K562 (cell line): ENCODE measurements around the gene ALOX5. TPM values are rescaled to one million over a fixed set of nuclear protein-coding genes. Genes with fewer than 3 reads are reported as not detected.

Experiments
- ARID3B ChIP-seq: fragments of 250-450 bp; sonication (Bioruptor Pico); IDR thresholded peaks from 2 replicates; pipeline ENCODE4 v1.4.0; 2020; ENCODE audit warnings: borderline replicate concordance
- BCLAF1 ChIP-seq, 2 experiments: fragments of 450-650 bp in 1 of 2; IDR thresholded peaks; 2 replicates each; pipeline ENCODE4 v1.6.1; 2011 to 2017; ENCODE audit warnings: low read depth in 2 of 2, antibody characterized with exemption in 1 of 2, borderline replicate concordance in 1 of 2, low read length in 1 of 2, mild to moderate bottlenecking in 1 of 2, mixed read lengths in 1 of 2; ENCODE audit not compliant: control insufficient read depth in 1 of 2
- CREB3 ChIP-seq: fragments of 450-650 bp; conservative IDR thresholded peaks from 2 replicates; pipeline ENCODE4 v1.6.1; 2016; ENCODE audit warnings: missing genetic modification characterization, low read depth, mild to moderate bottlenecking, missing compliant biosample characterization, moderate library complexity
- DMBX1 ChIP-seq: fragments of 250-450 bp; sonication (Bioruptor Pico); IDR thresholded peaks from 2 replicates; pipeline ENCODE4 v1.8.0; 2022; ENCODE audit warnings: inconsistent platforms, mild to moderate bottlenecking, moderate library complexity, borderline replicate concordance
- ERF ChIP-seq: fragments of 450-650 bp; formaldehyde crosslinking; IDR thresholded peaks from 2 replicates; pipeline ENCODE4 v1.4.0; 2020; ENCODE audit warnings: mild to moderate bottlenecking, mixed read lengths
- FOXM1 ChIP-seq, 2 experiments: fragments of 450-650 bp in 1 of 2; sonication (generic) in 1 of 2; formaldehyde crosslinking in 1 of 2; IDR thresholded peaks; 2 replicates each; pipeline versions ENCODE4 v1.6.1 to v1.9.0; 2017 to 2022; ENCODE audit warnings: low read depth in 2 of 2, mild to moderate bottlenecking in 2 of 2, missing genetic modification reagents in 1 of 2, moderate library complexity in 1 of 2
- GTF2A2 ChIP-seq: IDR thresholded peaks from 2 replicates; pipeline ENCODE4 v1.6.1; 2016; ENCODE audit warnings: mild to moderate bottlenecking, missing genetic modification characterization, missing compliant biosample characterization
- KDM4B ChIP-seq, 2 experiments: fragments of 450-650 bp in 1 of 2; sonication (generic) in 1 of 2; IDR thresholded peaks; 2 replicates each; pipeline ENCODE4 v1.6.1; 2016 to 2017; ENCODE audit warnings: borderline replicate concordance in 2 of 2, antibody characterized with exemption in 1 of 2, low read depth in 1 of 2, mild to moderate bottlenecking in 1 of 2
- SMARCA4 ChIP-seq: fragments of 450-650 bp; IDR thresholded peaks from 2 replicates; pipeline ENCODE4 v1.6.1; 2016
- TFAP4 ChIP-seq: sonication (generic); formaldehyde crosslinking; IDR thresholded peaks from 2 replicates; pipeline ENCODE4 v1.8.0; 2022; ENCODE audit warnings: missing genetic modification reagents, mild to moderate bottlenecking, moderate library complexity, borderline replicate concordance
- USF1 ChIP-seq: sonication (generic); formaldehyde crosslinking; IDR thresholded peaks from 2 replicates; pipeline ENCODE4 v1.9.0; 2022; ENCODE audit warnings: mild to moderate bottlenecking, missing genetic modification reagents
- ZKSCAN1 ChIP-seq: fragments of 150-350 bp; IDR thresholded peaks from 2 replicates; pipeline ENCODE4 v1.6.1; 2016; ENCODE audit warnings: low read depth, low read length
- ZNF134 ChIP-seq: fragments of 250-450 bp; sonication (Bioruptor Pico); conservative IDR thresholded peaks from 2 replicates; pipeline ENCODE4 v1.4.0; 2020
- ZNF165 ChIP-seq: fragments of 250-450 bp; sonication (Bioruptor Pico); IDR thresholded peaks from 2 replicates; pipeline ENCODE4 v1.4.0; 2020; ENCODE audit warnings: borderline replicate concordance
- ZNF174 ChIP-seq: fragments of 250-450 bp; sonication (Bioruptor Pico); IDR thresholded peaks from 2 replicates; pipeline ENCODE4 v1.4.0; 2020; ENCODE audit warnings: mild to moderate bottlenecking
- ZNF324 ChIP-seq: fragments of 250-450 bp; sonication (Bioruptor Pico); IDR thresholded peaks from 2 replicates; pipeline ENCODE4 v1.4.0; 2020; ENCODE audit warnings: mild to moderate bottlenecking
- ZNF561 ChIP-seq: fragments of 450-650 bp; formaldehyde crosslinking; conservative IDR thresholded peaks from 2 replicates; pipeline ENCODE4 v1.4.0; 2020; ENCODE audit warnings: mild to moderate bottlenecking, moderate library complexity
- ZNF830 ChIP-seq: fragments of 250-450 bp; sonication (Bioruptor Pico); IDR thresholded peaks from 2 replicates; pipeline ENCODE4 v1.5.0; 2021; ENCODE audit warnings: mild to moderate bottlenecking
- polyA plus RNA-seq, 8 experiments: library from polyadenylated mRNA; depleted of rRNA in 4 of 8; stranded (reverse) in 5 of 8; unstranded in 3 of 8; fragments of >200 nt; fragmentation: Nextera tagmentation in 2 of 8; fragmentation: Illumina TruSeq in 1 of 8; extraction: Ambion mirVana in 2 of 8; extraction: Trizol in 1 of 8; gene quantifications; 2 replicates each; pipeline versions ENCODE4 v1.2.1 to v1.2.3, GENCODE V29; 2011 to 2014; ENCODE audit warnings: inconsistent platforms in 1 of 8, missing spikeins in 1 of 8
- total RNA-seq, 7 experiments: library from RNA; depleted of rRNA in 6 of 7; stranded (reverse); fragments of >200 nt in 6 of 7; fragmentation: Illumina TruSeq in 2 of 7; extraction: Trizol in 2 of 7; gene quantifications; 2 replicates each; pipeline versions ENCODE4 v1.2.1 to v1.2.3, GENCODE V29; 2011 to 2021; ENCODE audit warnings: low replicate concordance in 1 of 7

Gene ALOX5
- total and polyA plus RNA-seq, 9 of the 15 experiments (the other 6 are each of a cell fraction or from before 2014, with no cell fraction given) = 0.10 to 2.4 (median 1.4) TPM

- TF ChIP-seq ARID3B (no peak), ZNF830 (0 out of 2 replicates have a peak, but pooled peaks have one; percentile 30), ZNF134 (CRISPR knock-in tag) (0 out of 2 replicates have a peak, but pooled peaks have one; percentile 6), BCLAF1 (IDR thresholded peaks at IDR 0.05; ENCODE audit: borderline replicate concordance in 1 of 2, control insufficient read depth in 1 of 2, low read depth in 2 of 2, low read length in 1 of 2) (no peak), USF1 (CRISPR knock-in tag) (peak; percentile 11; the same call in 1 of the 2 replicates), ZNF561 (CRISPR knock-in tag) (no peak), GTF2A2 (tag) (0 out of 2 replicates have a peak, but pooled peaks have one; percentile 25), DMBX1 (CRISPR knock-in tag) (0 out of 2 replicates have a peak, but pooled peaks have one; percentile 30), CREB3 (peak; percentile 69), ZNF324 (CRISPR knock-in tag) (no peak), FOXM1 (IDR thresholded peaks at IDR 0.05; ENCODE audit: low read depth) (no peak), FOXM1 (CRISPR knock-in tag; IDR thresholded peaks at IDR 0.05; ENCODE audit: low read depth) (no peak), ZNF174 (no peak), ERF (CRISPR knock-in tag) (peak; percentile 27; the same call in 1 of the 2 replicates), ZKSCAN1 (no peak), KDM4B (IDR thresholded peaks at IDR 0.05; ENCODE audit: borderline replicate concordance in 2 of 2, low read depth in 1 of 2) (no peak), TFAP4 (CRISPR knock-in tag) (0 out of 2 replicates have a peak, but pooled peaks have one; percentile 10), SMARCA4 (no peak), ZNF165 (CRISPR knock-in tag) (peak; percentile 5; the same call in 1 of the 2 replicates)
Measured at GRCh38 chr10:45409782-45410181, 35.8 kb downstream of the ALOX5 start (continued).
